ENCODE data around the gene ALDH18A1.
"Not testable (repeated sequence)": the region's sequence is repeated elsewhere in the genome, so short reads cannot be mapped to it uniquely, and the experiment has no call there.

Gene ALDH18A1

DNA sequence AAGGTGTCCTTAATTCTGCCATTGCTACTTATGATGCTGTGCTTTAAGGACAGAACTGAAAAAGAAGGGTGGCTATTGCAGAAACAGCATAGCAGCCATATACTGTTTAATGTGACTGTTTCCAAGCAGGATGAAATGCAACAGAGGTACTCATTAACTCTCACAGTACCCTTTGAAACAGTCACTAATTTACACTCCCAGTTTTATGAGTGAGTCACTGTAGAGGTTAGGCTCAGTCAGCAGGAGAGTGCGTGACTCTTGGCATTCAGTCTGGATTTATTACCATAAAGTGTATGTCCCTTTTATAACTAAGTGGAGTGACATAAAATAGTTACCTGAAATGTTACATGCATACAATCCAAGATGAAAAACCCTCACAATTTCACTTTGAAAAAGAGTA lies 27.7 kb downstream of the ALDH18A1 start:
- DNase-seq (ENCODE audit: extremely low read depth, low read depth): no peak

DNA sequence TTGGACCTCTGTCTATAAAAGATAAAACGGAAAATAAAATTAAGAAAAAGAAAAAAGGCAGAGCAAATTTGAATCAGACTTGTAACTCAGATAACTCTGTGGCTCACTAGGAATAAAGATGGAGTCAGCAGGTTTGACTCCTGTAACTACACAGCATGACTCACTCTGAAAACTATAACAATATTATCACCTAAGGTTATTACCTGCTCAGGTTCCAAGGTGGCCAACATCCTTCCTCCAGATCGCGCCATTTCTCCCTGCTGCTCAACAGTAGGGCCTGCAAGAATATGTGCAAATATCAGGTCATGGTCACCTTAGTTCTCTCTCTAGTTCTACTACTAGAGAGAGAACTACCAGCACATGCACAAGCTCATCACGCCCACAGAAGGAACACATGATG lies 30.0 kb downstream of the ALDH18A1 start:
- no peak for DNase-seq (ENCODE audit: extremely low read depth, low read depth)
- TF ChIP-seq, protein P1, sequence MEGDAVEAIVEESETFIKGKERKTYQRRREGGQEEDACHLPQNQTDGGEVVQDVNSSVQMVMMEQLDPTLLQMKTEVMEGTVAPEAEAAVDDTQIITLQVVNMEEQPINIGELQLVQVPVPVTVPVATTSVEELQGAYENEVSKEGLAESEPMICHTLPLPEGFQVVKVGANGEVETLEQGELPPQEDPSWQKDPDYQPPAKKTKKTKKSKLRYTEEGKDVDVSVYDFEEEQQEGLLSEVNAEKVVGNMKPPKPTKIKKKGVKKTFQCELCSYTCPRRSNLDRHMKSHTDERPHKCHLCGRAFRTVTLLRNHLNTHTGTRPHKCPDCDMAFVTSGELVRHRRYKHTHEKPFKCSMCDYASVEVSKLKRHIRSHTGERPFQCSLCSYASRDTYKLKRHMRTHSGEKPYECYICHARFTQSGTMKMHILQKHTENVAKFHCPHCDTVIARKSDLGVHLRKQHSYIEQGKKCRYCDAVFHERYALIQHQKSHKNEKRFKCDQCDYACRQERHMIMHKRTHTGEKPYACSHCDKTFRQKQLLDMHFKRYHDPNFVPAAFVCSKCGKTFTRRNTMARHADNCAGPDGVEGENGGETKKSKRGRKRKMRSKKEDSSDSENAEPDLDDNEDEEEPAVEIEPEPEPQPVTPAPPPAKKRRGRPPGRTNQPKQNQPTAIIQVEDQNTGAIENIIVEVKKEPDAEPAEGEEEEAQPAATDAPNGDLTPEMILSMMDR (IDR thresholded peaks at IDR 0.05; ENCODE audit: low read depth, low read length): no peak

More for the DNA sequence above, 27.7 kb downstream of the ALDH18A1 start:
- TF ChIP-seq, protein P1 (IDR thresholded peaks at IDR 0.05; ENCODE audit: low read depth, low read length): no peak

DNA sequence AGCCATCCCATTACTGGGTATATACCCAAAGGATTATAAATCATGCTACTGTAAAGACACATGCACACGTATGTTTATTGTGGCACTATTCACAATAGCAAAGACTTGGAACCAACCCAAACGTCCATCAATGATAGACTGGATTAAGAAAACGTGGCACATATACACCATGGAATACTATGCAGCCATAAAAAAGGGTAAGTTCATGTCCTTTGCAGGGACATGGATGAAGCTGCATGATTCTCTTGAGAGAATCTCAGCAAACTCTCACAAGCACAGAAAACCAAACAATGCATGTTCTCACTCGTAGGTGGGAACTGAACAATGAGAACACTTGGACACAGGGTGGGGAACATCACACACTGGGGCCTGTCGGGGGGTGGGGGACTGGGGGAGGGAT lies 36.1 kb downstream of the ALDH18A1 start:
- DNase-seq (ENCODE audit: extremely low read depth, low read depth): not testable (repeated sequence)

DNA sequence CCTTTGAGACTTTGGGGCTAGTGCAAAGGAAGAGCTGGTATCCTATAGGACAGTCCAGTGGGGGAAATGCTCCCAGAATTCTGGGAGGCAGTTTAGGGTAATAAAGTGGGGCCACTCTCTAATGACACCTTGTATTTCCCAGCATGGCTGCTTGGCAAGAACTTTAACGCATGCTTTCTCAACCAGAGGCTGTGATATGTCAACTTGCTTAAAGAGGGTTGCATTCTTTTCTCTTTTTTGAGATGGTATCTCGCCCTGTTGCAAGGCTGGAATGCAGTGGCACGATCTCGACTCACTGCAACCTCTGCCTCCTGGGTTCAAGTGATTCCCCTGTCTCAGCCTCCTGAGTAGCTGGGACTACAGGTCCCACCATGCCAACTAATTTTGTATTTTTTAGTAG lies 38.4 kb downstream of the ALDH18A1 start:
- no peak for DNase-seq (ENCODE audit: extremely low read depth, low read depth)
- TF ChIP-seq, protein P1 (IDR thresholded peaks at IDR 0.05; ENCODE audit: low read depth, low read length): no peak

DNA sequence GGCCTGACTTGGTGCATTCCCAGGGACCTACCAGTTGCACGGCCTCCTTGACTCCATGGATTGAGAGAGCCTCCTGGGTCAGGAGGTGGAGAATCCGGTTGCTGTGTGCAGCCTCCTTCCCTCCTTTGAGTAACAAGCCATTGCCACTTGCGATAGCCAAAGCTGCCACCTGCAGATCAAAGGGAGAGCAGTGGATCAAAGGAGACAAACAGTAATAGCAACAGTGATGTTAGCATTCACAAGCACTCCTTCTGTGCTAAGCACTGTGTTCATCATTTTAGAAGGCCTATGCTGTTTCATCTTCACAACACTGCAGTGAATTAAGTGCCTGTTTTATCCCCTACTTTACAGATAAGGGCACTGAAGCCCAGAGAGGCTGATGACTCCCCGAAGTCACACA lies 40.1 kb downstream of the ALDH18A1 start:
- TF ChIP-seq, protein P1 (IDR thresholded peaks at IDR 0.05; ENCODE audit: low read depth, low read length): no peak
- DNase-seq (ENCODE audit: extremely low read depth, low read depth): no peak

DNA sequence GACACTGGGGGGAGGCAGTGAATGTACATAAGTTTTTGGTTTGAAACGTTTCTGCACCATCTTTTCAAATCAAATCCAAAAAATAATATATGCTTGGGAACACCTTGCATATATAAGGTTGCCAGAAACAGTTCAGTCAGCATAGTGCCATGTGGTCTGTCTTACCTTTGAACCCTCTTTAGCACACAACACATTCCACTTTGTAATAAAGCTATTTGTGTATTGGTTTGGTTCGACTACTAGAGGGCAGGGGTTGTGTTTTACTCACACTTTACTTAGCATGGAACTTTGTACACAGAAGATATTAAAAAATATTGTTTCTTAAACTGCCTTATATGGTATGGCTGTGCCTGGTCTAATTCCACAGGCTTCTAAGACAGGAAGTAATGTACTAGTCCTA lies 43.2 kb downstream of the ALDH18A1 start:
- TF ChIP-seq, protein P1 (IDR thresholded peaks at IDR 0.05; ENCODE audit: low read depth, low read length): no peak

DNA sequence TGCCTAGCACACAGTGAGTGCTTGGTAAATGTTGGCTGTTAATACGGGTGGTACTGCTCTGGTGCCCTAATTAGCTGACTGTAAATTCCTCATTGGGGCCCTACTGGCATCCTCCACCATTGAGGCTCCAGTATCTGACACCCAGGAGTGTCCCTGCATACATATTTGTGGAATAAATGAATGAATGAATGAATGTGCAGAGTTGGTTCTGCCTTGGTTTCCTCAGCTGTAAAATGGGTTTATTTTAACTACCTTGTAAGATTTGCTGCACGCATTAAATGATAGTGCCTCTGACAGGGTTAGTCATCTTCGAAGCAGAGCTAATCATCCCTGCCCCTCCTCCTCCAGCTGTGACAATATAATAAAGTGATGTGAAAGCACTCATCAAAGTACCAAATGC lies 45.8 kb downstream of the ALDH18A1 start:
- no peak for DNase-seq (ENCODE audit: extremely low read depth, low read depth)
- TF ChIP-seq, protein P1 (IDR thresholded peaks at IDR 0.05; ENCODE audit: low read depth, low read length): no peak

More for the DNA sequence above, 43.2 kb downstream of the ALDH18A1 start:
- no peak for DNase-seq (ENCODE audit: extremely low read depth, low read depth)

DNA sequence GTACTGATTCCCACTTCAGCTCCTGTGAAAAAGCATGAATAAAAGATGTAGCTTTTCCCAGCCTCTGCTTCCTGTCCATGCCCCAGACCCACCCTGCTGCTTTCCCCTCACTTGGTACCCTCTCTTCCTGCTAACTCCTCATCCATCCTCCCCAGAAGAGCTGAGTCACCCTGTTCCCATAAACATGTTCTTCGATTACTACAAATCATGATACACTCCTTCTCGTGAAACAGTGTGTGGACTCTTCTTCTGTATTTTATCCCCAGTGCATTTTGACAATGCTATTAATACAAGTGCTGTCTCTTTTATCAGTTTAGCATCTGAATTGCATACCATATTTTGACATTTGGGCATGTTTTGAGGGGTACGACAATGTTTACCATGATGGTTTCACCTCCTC lies 49.6 kb downstream of the ALDH18A1 start:
- no peak for DNase-seq (ENCODE audit: extremely low read depth, low read depth)
- TF ChIP-seq, protein P1 (IDR thresholded peaks at IDR 0.05; ENCODE audit: low read depth, low read length): no peak

Data from AG09319 (cell line).